Bronchial smooth muscle cell (primary cell): ENCODE measurements around the gene CRPPA. TPM values are rescaled to one million over a fixed set of nuclear protein-coding genes. Genes with fewer than 3 reads are reported as not detected.

Experiments used
- total RNA-seq: library from RNA; depleted of rRNA; stranded (reverse); fragments of >200 nt; gene quantifications from 2 replicates; pipeline ENCODE4 v1.2.1, GENCODE V29; 2014

The CRPPA gene
- total RNA-seq, result 0.60 and 0.95 TPM in 2 replicates

DNA sequence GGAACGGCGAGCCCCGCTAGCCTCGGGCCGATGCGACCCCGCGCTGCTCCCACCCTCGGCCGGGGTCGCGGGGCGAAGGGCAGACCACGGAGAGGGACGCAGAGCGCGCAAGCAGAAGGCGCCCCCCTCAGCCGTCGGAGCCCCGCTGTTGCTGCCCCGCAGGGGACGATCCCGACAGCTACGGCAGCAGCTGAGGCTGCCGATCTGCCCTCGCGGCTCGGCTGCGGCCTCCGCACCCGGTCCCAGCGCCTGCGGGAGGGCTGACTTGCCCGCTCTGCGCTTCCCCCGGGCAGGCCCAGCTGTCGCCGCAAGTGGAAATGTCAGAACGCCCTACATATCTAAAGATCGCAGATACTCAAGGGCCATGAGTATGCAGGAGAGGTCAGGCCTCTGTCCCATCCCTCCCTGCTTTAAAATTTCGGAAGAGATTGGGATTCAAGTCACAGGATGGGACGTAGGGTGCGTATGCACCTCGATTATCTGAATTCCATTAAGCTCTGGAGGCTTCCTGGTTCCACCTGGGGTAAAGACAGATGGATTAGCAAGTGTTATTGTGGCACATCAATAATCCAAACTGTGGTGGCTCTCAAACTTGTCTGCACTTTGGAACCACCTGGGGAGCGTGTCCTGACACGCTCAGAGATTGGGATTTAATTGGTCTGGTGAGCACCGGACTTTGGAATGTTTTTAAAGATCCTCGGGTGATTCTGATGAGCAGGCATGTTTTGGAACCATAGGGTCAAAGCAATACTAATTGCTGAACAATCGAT, at the start of gene CRPPA:
Gene CRPPA, minus strand, starts transcription at position 206 of the 770 bp plus-strand sequence. CDS start 216 bp downstream, outside the sequence.

DNA sequence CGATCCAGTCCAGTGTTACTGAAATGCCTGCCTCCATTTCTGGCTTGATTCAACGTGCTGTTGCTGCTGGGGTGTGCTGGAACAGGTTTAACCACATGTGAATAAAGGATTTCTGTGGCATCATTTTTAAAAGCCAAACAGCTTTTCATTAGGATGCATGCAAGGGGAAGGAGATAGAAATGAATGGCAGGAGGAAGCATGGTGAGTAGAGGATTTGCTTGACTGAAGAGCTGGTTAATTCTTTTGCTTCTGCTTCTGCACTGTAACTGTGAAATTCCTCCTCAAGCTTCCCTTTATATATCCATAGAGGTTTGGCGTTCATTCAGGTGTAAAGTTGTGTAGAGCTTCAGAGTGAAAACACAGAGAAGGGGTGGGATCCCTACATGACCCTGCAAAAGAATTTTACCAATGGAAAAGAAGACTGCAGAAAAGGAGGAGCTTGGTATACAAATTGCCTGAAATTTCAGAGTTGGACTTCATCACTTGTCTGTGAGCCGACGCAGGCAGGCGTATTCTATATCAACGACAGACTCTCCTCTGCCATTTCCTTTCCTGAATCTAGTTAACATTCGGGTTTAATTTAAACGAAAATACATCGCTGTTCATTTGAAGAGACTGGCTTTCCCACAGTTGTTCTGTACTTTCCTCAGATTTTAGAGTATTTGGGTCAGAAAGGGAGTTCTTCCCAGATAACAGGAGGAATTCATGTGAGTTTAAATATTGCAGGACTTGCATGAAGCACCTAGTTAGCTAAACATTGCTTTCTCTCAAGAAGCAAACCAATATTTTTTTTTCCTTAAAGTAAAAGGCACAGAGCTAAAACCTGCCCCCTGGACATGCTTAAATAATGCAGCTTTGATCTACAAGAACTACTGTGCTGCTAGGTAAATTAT, 44.4 kb upstream of the CRPPA start, which contains the start of gene SOSTDC1:
Gene SOSTDC1, minus strand, starts transcription at position 270 of the 893 bp plus-strand sequence. Its CDS starts 70 bp downstream, at position 200.

Other genes starting within 250 kb of the CRPPA start
- 0.16 TPM in 1 of 2 replicates, not detected in the other for gene SOSTDC1, start 44.2 kb upstream of the CRPPA start, total RNA-seq
- not detected in 2 replicates for gene LRRC72, start 105.3 kb upstream of the CRPPA start, total RNA-seq
- 32.2 and 33.2 TPM in 2 replicates for gene ANKMY2, start 224.2 kb upstream of the CRPPA start, total RNA-seq
- gene BZW2, start 224.6 kb upstream of the CRPPA start, total RNA-seq, result 42.0 and 50.0 TPM in 2 replicates